ENCODE measurements around the gene ZNF177.
"Not testable (repeated sequence)": the region's sequence is repeated elsewhere in the genome, so short reads cannot be mapped to it uniquely, and the experiment has no call there.

Gene ZNF177
- long read RNA-seq = 0 reads

DNA sequence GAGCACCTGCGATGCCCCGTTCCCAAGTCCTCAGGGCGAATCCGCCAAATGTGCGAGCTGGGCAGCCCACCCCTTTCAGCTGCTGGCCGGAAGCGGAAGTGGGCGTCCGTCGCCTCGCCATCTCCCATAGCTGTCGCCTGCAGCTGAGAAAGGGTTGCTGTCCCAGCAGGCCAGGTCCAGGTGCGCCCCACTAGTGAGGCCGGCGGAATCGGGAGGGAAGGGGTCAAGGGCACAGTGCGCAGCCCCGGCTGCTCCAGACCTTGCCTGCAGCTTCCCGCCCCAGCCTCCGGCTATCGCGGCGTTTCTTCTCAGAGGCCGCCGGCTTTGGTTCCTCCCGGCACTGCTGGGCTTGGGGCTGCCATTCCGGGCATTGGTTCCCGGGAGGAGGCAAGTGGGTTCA lies at the start of gene ZNF177:
ZNF177 (plus strand) TSS at position 109 of the 400 bp plus-strand sequence. CDS start 15,299 bp downstream, outside the sequence.
- no peaks in the 10 kb centered on the region for H3K27me3 ChIP-seq (ENCODE audit: insufficient read depth, poor library complexity, severe bottlenecking)
- TF ChIP-seq, protein P1, sequence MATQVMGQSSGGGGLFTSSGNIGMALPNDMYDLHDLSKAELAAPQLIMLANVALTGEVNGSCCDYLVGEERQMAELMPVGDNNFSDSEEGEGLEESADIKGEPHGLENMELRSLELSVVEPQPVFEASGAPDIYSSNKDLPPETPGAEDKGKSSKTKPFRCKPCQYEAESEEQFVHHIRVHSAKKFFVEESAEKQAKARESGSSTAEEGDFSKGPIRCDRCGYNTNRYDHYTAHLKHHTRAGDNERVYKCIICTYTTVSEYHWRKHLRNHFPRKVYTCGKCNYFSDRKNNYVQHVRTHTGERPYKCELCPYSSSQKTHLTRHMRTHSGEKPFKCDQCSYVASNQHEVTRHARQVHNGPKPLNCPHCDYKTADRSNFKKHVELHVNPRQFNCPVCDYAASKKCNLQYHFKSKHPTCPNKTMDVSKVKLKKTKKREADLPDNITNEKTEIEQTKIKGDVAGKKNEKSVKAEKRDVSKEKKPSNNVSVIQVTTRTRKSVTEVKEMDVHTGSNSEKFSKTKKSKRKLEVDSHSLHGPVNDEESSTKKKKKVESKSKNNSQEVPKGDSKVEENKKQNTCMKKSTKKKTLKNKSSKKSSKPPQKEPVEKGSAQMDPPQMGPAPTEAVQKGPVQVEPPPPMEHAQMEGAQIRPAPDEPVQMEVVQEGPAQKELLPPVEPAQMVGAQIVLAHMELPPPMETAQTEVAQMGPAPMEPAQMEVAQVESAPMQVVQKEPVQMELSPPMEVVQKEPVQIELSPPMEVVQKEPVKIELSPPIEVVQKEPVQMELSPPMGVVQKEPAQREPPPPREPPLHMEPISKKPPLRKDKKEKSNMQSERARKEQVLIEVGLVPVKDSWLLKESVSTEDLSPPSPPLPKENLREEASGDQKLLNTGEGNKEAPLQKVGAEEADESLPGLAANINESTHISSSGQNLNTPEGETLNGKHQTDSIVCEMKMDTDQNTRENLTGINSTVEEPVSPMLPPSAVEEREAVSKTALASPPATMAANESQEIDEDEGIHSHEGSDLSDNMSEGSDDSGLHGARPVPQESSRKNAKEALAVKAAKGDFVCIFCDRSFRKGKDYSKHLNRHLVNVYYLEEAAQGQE (IDR thresholded peaks at IDR 0.05; ENCODE audit: insufficient replicate concordance, low read depth) = no peak
- TF ChIP-seq GABPA (IDR thresholded peaks at IDR 0.05; ENCODE audit: low read depth) (peak; percentile 50; the same call in 1 of the 2 replicates), SPI1 (IDR thresholded peaks at IDR 0.05; ENCODE audit: borderline replicate concordance, low read depth) (no peak), POLR2AphosphoS5 (IDR thresholded peaks at IDR 0.05; ENCODE audit: low read depth) (0 out of 2 replicates have a peak, but pooled peaks have one; percentile 15)
- TF ChIP-seq, protein P2, sequence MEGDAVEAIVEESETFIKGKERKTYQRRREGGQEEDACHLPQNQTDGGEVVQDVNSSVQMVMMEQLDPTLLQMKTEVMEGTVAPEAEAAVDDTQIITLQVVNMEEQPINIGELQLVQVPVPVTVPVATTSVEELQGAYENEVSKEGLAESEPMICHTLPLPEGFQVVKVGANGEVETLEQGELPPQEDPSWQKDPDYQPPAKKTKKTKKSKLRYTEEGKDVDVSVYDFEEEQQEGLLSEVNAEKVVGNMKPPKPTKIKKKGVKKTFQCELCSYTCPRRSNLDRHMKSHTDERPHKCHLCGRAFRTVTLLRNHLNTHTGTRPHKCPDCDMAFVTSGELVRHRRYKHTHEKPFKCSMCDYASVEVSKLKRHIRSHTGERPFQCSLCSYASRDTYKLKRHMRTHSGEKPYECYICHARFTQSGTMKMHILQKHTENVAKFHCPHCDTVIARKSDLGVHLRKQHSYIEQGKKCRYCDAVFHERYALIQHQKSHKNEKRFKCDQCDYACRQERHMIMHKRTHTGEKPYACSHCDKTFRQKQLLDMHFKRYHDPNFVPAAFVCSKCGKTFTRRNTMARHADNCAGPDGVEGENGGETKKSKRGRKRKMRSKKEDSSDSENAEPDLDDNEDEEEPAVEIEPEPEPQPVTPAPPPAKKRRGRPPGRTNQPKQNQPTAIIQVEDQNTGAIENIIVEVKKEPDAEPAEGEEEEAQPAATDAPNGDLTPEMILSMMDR (IDR thresholded peaks at IDR 0.05; ENCODE audit: insufficient read depth, low read length) = no peak
- no peak within 1 kb of the TSS for H3K4me3 ChIP-seq (replicated peaks; ENCODE audit: insufficient read depth, low read length)
- no peak within 1 kb of the TSS for H3K27ac ChIP-seq (replicated peaks)
- peak in 1 of 2 experiments; percentile 3 for DNase-seq (ENCODE audit: low read depth in 1 of 2, low spot score in 1 of 2)

DNA sequence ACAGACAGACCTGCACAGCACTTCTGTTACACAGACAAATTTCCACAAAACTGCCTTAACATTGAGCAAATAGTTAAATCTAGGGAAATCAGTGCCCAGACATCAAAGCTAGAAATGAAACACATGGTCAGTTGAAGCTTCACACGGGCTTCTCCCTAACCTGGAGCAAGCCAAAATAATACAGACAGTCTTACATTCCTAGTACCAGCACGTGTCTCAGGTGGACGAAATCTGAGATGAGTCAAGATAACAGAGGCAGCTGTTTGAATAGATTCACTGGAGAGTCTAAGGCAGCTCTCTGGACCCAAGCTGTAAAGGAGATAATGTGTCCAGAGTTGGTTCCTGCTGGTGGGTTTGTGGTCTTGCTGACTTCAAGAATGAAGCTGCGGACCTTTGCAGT lies 49.1 kb upstream of the ZNF177 start:
- H3K4me3 ChIP-seq (replicated peaks; ENCODE audit: insufficient read depth, low read length) = no peak overlapping the region
- no peaks in the 10 kb centered on the region for H3K27me3 ChIP-seq (ENCODE audit: insufficient read depth, poor library complexity, severe bottlenecking)
- no peak overlapping the region for H3K27ac ChIP-seq (replicated peaks)
- DNase-seq (ENCODE audit: low read depth in 1 of 2, low spot score in 1 of 2) = no peak
- TF ChIP-seq POLR2AphosphoS5 (IDR thresholded peaks at IDR 0.05; ENCODE audit: low read depth) (no peak), SPI1 (IDR thresholded peaks at IDR 0.05; ENCODE audit: borderline replicate concordance, low read depth) (no peak), GABPA (IDR thresholded peaks at IDR 0.05; ENCODE audit: low read depth) (no peak)
- TF ChIP-seq, protein P2 (IDR thresholded peaks at IDR 0.05; ENCODE audit: insufficient read depth, low read length) = no peak
- TF ChIP-seq, protein P1 (IDR thresholded peaks at IDR 0.05; ENCODE audit: insufficient replicate concordance, low read depth) = no peak

DNA sequence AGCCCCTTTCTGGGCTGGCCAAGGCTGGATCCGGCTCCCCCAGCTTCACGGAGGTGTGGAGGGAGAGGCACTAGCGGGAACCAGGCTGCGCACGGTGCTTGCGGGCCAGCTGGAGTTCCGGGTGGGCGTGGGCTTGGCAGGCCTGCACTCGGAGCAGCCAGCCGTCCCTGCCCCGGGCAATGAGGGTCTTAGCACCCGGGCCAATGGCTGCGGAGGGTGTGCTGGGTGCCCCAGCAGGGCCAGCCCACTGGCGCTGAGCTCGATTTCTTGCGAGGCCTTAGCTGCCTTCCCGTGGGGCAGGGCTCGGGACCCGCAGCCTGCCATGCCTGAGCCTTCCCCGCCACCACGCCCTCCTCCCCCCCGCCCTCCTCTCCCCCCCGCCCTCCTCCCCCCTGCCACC lies 41.5 kb upstream of the ZNF177 start:
- Histone ChIP-seq H3K4me3 (replicated peaks; ENCODE audit: insufficient read depth, low read length) (no peak overlapping the region), H3K27ac (replicated peaks) (no peak overlapping the region), H3K27me3 (ENCODE audit: insufficient read depth, poor library complexity, severe bottlenecking) (no peaks in the 10 kb centered on the region)
- TF ChIP-seq, protein P2 (IDR thresholded peaks at IDR 0.05; ENCODE audit: insufficient read depth, low read length) = no peak
- no peak for DNase-seq (ENCODE audit: low read depth in 1 of 2, low spot score in 1 of 2)

DNA sequence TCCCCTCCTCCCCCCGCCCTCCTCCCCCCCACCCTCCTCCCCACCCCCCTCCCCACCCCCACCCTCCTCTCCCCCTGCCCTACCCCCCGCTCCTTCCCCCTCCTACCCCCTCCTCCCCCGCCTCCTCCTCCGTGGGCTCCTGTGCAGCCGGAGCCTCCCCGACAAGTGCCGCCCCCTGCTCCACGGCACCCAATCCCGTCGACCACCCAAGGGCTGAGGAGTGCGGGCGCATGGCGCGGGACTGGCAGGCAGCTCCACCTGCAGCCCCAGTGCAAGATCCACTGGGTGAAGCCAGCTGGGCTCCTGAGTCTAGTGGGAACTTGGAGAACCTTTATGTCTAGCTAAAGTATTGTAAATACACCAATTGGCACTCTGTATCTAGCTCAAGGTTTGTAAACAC lies 41.1 kb upstream of the ZNF177 start:
- not testable (repeated sequence) for DNase-seq (ENCODE audit: low read depth in 1 of 2, low spot score in 1 of 2); H3K4me3 ChIP-seq (replicated peaks; ENCODE audit: insufficient read depth, low read length); H3K27ac ChIP-seq (replicated peaks); H3K27me3 ChIP-seq (ENCODE audit: insufficient read depth, poor library complexity, severe bottlenecking)

DNA sequence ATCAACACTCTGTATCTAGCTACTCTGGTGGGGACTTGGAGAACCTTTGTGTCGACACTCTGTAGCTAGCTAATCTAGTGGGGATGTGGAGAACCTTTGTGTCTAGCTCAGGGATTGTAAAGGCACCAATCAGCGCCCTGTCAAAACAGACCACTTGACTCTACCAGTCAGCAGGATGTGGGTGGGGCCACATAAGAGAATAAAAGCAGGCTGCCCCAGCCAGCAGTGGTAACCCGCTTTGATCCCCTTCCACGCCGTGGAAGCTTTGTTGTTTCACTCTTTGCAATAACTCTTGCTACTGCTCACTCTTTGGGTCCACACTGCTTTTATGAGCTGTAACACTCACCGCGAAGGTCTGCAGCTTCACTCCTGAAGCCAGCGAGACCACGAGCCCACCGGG lies 40.6 kb upstream of the ZNF177 start:
- not testable (repeated sequence) for H3K27ac ChIP-seq (replicated peaks); H3K4me3 ChIP-seq (replicated peaks; ENCODE audit: insufficient read depth, low read length); H3K27me3 ChIP-seq (ENCODE audit: insufficient read depth, poor library complexity, severe bottlenecking); DNase-seq (ENCODE audit: low read depth in 1 of 2, low spot score in 1 of 2)
